ENCODE results near the gene P2RX4. TPM values are rescaled to one million over a fixed set of nuclear protein-coding genes. Genes with fewer than 3 reads are reported as not detected.
A peak's percentile ranks its signal among the peaks of the same experiment; 100 is the strongest.

Gene P2RX4
- total and polyA plus RNA-seq, 9 of the 15 experiments (the other 6 are each of a cell fraction or from before 2014, with no cell fraction given): 6.6 to 21.5 (median 11.7) TPM

- TF ChIP-seq, protein P1, sequence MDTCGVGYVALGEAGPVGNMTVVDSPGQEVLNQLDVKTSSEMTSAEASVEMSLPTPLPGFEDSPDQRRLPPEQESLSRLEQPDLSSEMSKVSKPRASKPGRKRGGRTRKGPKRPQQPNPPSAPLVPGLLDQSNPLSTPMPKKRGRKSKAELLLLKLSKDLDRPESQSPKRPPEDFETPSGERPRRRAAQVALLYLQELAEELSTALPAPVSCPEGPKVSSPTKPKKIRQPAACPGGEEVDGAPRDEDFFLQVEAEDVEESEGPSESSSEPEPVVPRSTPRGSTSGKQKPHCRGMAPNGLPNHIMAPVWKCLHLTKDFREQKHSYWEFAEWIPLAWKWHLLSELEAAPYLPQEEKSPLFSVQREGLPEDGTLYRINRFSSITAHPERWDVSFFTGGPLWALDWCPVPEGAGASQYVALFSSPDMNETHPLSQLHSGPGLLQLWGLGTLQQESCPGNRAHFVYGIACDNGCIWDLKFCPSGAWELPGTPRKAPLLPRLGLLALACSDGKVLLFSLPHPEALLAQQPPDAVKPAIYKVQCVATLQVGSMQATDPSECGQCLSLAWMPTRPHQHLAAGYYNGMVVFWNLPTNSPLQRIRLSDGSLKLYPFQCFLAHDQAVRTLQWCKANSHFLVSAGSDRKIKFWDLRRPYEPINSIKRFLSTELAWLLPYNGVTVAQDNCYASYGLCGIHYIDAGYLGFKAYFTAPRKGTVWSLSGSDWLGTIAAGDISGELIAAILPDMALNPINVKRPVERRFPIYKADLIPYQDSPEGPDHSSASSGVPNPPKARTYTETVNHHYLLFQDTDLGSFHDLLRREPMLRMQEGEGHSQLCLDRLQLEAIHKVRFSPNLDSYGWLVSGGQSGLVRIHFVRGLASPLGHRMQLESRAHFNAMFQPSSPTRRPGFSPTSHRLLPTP (IDR thresholded peaks at IDR 0.05; ENCODE audit: borderline replicate concordance, extremely low read depth, insufficient read length): no peak
- no peak for TF ChIP-seq RBM39 (optimal IDR thresholded peaks at IDR 0.05; ENCODE audit: low read depth, low read length)
- TF ChIP-seq SREBF2 (CRISPR knock-in tag; IDR thresholded peaks at IDR 0.05): no peak
- TF ChIP-seq TAF1 (IDR thresholded peaks at IDR 0.05; ENCODE audit: control insufficient read depth, extremely low read depth, insufficient read depth, low read length, severe bottlenecking): peak; percentile 85
- no peak for TF ChIP-seq ZNF174 (CRISPR knock-in tag; IDR thresholded peaks at IDR 0.05)
- TF ChIP-seq PML (IDR thresholded peaks at IDR 0.05; ENCODE audit: low read length): peak; percentile 81; the same call in 1 of the 2 replicates
- no peak for TF ChIP-seq KLF16 (IDR thresholded peaks at IDR 0.05)
- no peak for TF ChIP-seq ARID3A (IDR thresholded peaks at IDR 0.05; ENCODE audit: borderline replicate concordance, low read depth, low read length)
- peak; percentile 54; the same call in 1 of the 2 replicates for TF ChIP-seq NCOR1 (IDR thresholded peaks at IDR 0.05)
- peak; percentile 65 for TF ChIP-seq HMGN3 (IDR thresholded peaks at IDR 0.05; ENCODE audit: borderline replicate concordance, extremely low read depth, insufficient read length, low read depth, low read length)
- TF ChIP-seq, protein P2, sequence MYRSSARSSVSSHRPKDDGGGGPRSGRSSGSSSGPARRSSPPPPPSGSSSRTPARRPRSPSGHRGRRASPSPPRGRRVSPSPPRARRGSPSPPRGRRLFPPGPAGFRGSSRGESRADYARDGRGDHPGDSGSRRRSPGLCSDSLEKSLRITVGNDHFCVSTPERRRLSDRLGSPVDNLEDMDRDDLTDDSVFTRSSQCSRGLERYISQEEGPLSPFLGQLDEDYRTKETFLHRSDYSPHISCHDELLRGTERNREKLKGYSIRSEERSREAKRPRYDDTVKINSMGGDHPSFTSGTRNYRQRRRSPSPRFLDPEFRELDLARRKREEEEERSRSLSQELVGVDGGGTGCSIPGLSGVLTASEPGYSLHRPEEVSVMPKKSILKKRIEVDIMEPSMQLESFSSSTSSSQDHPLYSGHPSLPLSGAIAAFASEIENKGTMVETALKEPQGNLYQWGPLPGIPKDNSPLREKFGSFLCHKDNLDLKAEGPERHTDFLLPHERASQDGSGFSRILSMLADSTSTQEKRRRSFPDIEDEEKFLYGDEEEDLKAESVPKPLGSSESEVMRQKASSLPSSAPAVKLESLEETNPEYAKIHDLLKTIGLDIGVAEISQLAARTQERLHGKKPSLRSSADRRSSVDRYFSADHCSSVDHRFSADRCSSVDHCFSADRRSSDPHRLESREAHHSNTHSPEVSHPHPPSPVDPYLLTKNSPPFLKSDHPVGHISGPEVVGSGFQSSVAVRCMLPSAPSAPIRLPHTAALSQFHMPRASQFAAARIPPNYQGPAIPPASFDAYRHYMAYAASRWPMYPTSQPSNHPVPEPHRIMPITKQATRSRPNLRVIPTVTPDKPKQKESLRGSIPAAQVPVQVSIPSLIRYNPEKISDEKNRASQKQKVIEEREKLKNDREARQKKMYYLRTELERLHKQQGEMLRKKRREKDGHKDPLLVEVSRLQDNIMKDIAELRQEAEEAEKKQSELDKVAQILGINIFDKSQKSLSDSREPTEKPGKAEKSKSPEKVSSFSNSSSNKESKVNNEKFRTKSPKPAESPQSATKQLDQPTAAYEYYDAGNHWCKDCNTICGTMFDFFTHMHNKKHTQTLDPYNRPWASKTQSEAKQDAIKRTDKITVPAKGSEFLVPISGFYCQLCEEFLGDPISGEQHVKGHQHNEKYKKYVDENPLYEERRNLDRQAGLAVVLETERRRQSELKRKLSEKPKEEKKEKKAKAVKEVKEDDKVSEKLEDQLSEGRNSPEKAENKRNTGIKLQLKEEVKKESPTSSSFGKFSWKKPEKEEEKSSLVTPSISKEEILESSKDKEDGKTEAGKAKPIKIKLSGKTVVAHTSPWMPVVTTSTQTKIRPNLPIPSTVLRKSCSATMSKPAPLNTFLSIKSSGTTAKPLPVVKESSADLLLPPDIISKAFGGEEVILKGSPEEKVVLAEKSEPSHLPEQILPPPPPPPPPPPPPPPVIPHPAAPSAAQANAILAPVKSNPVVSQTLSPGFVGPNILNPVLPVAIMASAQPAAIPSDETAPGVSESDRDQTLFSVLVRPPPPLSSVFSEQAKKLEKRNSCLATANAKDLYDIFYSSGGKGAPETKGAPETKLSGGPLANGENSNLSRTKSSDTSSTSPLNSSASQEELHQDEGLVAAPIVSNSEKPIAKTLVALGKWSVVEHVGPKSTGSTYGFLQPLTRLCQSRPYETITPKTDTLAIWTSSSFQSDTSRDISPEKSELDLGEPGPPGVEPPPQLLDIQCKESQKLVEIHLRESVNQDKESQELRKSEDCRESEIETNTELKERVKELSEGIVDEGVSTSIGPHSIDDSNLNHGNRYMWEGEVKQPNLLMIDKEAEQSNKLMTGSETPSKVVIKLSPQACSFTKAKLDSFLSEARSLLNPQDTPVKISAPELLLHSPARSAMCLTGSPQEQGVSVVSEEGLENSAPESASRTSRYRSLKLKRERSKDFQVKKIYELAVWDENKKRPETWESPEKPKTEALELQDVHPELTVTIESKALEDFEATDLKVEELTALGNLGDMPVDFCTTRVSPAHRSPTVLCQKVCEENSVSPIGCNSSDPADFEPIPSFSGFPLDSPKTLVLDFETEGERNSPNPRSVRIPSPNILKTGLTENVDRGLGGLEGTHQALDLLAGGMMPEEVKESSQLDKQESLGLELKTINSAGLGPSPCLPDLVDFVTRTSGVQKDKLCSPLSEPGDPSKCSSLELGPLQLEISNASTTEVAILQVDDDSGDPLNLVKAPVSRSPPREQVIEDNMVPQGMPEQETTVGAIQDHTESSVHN (IDR thresholded peaks at IDR 0.05; ENCODE audit: borderline replicate concordance in 1 of 2, low read depth in 1 of 2): no peak
- TF ChIP-seq CSDE1 (IDR thresholded peaks at IDR 0.05): no peak; a peak in 1 of 4 replicates
- no peak for TF ChIP-seq RBM15 (IDR thresholded peaks at IDR 0.05; ENCODE audit: insufficient read depth, low read length)
Observed at GRCh38 chr12:121209624-121210572, at the start of gene P2RX4 (continued).
